ENCODE measurements around the gene PRKCD. TPM values are rescaled to one million over a fixed set of nuclear protein-coding genes. Genes with fewer than 3 reads are reported as not detected.

Gene PRKCD
- 15.3 TPM for total RNA-seq
- long read RNA-seq, transcript PRKCD-201 (19 exons, 2,680 nt): major isoform, 22 of 60 reads
- long read RNA-seq, transcript PRKCD-202 (18 exons, 2,810 nt): minor isoform, 15 of 60 reads
- long read RNA-seq, partial matches to known transcripts: 6 of 60 reads
- long read RNA-seq, other reads (novel, unspliced or antisense): 17 of 60 reads

DNA sequence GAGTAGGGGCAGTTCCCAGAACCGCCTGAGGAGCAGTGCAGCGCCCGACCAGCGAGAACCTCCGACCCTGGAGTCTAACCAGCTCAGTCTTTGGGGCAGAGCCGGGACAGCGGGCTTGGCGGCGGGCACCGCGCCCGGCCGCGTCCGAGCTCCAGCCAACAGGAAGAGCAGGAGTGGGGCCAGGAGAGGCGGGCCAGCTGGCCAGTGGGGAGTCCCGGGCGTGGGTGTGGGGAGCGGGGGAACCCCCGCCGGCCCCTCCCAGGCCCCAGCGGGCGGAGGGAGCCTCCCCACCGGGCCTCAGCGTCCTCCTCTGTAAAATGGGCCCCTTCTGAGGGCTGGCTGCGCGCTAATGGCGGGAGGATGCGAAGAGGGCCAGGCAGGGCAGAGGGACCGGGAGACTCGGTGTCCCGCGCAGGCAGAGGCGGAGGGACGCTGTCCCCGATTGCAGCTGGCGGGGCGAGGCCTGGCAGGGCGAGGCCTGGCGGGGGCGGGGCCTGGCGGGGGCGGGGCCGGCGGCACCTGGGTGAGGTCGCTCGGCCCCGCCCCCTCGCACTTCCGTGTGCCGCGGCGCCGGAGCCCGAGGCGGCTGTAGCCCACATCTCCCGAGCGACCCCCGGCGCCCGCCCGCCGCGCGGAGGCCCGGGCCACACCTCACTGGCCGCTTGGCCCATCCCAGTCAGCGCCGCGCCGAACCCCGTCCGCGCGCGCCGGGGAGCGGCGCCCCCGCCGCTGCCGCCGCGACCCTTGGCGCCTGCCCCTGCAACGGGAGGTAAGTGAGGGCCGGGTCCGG lies at the start of gene PRKCD:
PRKCD (plus strand) TSS at position 550 of the 790 bp plus-strand sequence. CDS start 17,214 bp downstream, outside the sequence.
- ATAC-seq (ENCODE audit: poor library complexity): peak; percentile 92
- DNase-seq: peak; percentile 93
- intact Hi-C loops (cut with DNase I): no loop called here

DNA sequence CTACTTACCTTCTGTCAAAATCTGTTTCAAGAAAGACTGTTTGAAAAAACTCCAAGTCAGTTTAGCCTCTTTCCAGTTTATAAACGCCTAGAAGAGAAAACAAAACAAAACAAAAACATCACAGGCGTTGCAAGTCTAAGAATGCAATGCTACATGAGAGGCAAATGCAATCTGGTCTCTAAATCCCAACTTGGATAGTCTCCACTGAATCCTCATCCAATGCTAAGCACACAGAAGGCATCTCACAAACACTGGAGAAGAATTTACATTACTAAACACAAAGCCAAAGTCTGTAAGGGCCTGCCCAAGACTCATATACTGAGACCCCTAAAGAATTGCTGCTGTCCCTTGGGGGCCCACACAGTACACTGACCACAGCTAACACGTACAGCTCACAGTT lies 49.2 kb upstream of the PRKCD start:
- intact Hi-C loops (cut with DNase I): no loop called here
- ATAC-seq (ENCODE audit: poor library complexity) (no peak), DNase-seq (no peak)

DNA sequence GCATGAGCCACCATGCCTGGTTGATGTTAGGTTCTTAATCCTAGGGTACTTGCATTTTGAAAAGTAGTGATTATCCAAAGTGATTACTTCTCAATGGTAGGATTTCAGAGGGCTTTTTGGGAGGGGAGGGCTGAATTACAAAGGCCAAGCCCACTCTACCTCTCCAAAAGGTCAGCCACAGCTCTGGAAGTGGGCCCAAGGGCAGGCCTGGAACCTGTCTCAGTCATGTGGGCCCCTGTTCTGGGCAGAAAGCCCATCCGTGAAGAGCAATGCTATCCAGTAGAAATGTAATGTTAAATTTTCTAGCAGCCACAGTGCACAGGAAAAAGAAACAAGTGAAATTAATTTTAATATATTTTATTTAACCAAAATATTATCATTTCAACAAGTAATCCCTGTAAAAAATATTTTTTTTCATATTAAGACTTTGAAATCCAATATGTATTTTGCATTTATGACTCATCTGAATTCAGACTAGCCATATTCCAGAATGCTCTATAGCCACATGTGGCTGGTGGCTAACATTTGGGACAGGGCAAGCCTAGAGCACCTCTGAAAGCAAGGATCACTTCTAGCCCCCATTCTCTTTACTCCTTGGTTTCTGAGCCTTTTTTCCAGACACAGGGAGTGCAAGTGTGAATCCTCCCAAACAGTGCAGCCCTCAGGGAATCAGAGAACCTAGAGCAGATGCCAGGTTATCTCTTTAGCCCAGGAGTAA lies 47.6 kb upstream of the PRKCD start:
- peak; percentile 84 for DNase-seq
- intact Hi-C loops (cut with DNase I): loop anchor here (2.0 kb wide), 1 partner anchor 83 kb away; no protein-coding TSS in a partner anchor
- peak; percentile 92 for ATAC-seq (ENCODE audit: poor library complexity)

DNA sequence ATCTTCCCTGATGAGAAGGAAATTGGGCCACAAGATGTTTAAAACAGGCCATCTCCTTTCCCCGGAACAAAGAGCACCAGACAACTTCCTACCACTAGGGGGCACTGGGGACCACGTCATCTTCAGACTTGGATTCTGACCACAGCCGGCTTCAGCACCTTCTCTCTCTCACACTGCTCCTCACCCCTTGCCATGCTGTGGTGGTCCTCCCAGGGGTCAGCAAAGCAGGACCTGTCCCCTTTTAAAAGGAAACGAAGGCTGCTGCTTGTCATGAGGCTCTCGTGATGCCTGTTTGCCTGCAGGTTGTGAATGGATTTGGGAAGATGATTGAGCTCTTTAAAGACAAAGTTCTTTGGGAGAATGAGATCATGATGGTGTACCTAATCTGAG lies 47.0 kb upstream of the PRKCD start:
- intact Hi-C loops (cut with DNase I): loop anchor here (2.0 kb wide), 1 partner anchor 83 kb away; no protein-coding TSS in a partner anchor
- peak; percentile 89 for ATAC-seq (ENCODE audit: poor library complexity)
- DNase-seq: peak; percentile 83

DNA sequence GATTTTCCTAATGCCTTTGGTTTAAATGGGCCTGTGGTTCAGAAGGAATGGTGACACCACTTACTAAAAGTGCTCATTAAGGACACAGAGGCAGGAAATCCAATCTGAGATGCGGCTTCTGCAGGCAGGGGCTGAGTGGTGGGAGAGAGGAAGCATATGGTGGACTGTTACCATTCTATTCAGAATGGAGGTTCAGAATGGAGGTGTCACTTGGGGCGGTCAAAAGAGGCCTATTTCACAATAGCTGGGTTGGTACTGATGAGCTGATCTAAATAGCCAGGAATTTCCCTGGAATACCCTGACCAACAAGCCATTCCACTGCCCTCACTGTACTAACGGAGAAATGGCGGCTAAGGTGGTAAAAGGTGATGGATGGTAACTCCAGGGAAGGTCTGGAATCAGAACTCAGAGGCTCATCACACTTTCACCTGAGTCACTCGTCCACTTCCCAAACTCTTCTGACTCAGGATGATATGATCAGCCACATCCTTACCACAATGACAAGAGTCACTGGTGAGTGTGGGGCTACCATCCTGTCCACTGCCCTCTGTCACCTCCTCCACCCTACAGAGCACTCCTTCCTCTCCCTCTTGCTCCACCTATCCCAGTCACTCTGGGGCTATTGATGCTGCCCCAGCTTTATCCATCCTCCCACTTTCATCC lies 46.5 kb upstream of the PRKCD start:
- intact Hi-C loops (cut with DNase I): loop anchor here (2.0 kb wide), 1 partner anchor 82 kb away; no protein-coding TSS in a partner anchor
- no peak for DNase-seq
- no peak for ATAC-seq (ENCODE audit: poor library complexity)

DNA sequence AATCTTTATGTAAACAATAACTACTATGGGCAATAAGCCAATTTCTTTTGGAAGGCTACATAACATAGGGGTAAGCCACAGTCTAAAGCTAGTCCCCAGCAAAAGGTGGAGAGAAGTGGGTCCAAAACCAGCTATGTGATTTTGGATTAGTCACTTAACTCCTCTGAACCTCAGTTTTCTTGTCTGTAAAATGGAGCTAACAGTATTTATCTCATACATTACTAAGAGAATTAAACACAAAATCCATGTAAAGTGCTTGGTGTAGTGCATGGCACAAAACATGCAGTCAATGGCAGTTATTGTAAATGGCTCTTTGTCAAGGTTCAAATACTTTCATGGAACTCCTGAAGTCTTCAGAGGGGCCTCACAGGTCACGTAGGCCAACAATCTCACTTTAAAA lies 44.1 kb upstream of the PRKCD start:
- DNase-seq (no peak), ATAC-seq (ENCODE audit: poor library complexity) (no peak)
- intact Hi-C loops (cut with DNase I): no loop called here

GRCh38 chr3:53120336-53120735 lies 40.7 kb upstream of the PRKCD start:
- DNase-seq: no peak
- intact Hi-C loops (cut with DNase I): no loop called here
- ATAC-seq (ENCODE audit: poor library complexity): peak; percentile 26

GRCh38 chr3:53122255-53122932 lies 38.6 kb upstream of the PRKCD start:
- DNase-seq (no peak), ATAC-seq (ENCODE audit: poor library complexity) (peak; percentile 77)
- intact Hi-C loops (cut with DNase I): no loop called here

DNA sequence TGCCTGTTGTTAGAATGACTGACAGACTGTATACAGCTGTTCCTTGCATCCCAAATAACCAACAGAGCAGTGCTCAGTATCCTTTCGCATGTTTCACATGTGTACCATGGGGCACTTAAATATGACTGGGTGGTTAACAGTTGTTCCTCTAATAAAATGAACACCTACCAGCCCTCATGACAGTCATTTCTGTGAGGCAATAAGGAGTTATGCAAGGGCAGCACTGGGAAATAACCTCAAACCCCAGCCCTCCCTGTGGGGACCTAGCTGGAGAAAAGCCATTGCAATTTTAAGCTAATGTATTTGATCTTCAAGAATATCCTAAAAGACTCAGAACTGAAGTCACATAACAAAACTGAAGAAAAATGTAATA lies 38.1 kb upstream of the PRKCD start:
- ATAC-seq (ENCODE audit: poor library complexity) (no peak), DNase-seq (no peak)
- intact Hi-C loops (cut with DNase I): no loop called here

- intact Hi-C loops (cut with DNase I): no loop called here
Observed at GRCh38 chr3:53123510-53123909, 37.5 kb upstream of the PRKCD start.

DNA sequence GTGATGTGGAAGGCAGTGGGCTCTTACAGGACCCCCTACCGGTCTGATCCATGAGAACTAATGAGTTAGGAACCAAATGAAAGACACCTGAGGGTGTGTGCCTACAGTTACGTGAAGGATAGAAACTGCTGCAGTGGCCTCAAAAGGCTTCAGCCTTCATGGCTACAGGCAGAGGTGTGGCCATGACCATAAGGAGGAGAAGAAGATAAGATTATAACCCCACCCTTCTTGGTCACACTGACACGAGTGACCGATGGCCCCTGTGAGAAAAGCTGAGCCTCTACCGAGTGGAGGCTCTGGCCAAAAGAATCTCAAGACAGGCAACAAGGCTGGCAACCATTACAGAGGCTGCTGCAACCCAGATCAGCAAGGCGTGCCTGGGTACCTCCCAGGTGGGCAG lies 37.1 kb upstream of the PRKCD start:
- no peak for DNase-seq
- intact Hi-C loops (cut with DNase I): no loop called here
- ATAC-seq (ENCODE audit: poor library complexity): no peak

More at GRCh38 chr3:53123510-53123909, 37.5 kb upstream of the PRKCD start:
- ATAC-seq (ENCODE audit: poor library complexity): no peak
- no peak for DNase-seq

DNA sequence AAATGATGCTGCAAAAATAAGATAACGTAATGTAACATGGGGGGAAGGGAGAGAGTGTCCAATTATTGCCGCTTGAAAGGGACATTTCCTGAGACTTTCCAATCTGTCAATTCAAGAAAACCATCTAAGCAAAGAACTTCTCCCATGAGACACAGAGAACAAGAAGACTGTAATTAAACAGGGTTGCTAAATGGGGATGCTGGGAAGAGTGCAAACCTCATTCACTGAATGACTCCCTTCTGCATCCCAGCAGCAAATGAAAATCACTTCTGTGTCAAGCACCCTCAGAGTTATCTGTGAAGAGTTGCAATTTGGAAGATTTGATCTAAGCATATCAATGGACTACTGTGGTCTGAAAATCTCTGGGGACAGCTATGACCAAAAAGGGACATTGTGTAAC lies 34.4 kb upstream of the PRKCD start:
- intact Hi-C loops (cut with DNase I): no loop called here
- DNase-seq (no peak), ATAC-seq (ENCODE audit: poor library complexity) (no peak)

GRCh38 chr3:53129344-53129743 lies 31.7 kb upstream of the PRKCD start:
- ATAC-seq (ENCODE audit: poor library complexity) (no peak), DNase-seq (no peak)
- intact Hi-C loops (cut with DNase I): no loop called here

DNA sequence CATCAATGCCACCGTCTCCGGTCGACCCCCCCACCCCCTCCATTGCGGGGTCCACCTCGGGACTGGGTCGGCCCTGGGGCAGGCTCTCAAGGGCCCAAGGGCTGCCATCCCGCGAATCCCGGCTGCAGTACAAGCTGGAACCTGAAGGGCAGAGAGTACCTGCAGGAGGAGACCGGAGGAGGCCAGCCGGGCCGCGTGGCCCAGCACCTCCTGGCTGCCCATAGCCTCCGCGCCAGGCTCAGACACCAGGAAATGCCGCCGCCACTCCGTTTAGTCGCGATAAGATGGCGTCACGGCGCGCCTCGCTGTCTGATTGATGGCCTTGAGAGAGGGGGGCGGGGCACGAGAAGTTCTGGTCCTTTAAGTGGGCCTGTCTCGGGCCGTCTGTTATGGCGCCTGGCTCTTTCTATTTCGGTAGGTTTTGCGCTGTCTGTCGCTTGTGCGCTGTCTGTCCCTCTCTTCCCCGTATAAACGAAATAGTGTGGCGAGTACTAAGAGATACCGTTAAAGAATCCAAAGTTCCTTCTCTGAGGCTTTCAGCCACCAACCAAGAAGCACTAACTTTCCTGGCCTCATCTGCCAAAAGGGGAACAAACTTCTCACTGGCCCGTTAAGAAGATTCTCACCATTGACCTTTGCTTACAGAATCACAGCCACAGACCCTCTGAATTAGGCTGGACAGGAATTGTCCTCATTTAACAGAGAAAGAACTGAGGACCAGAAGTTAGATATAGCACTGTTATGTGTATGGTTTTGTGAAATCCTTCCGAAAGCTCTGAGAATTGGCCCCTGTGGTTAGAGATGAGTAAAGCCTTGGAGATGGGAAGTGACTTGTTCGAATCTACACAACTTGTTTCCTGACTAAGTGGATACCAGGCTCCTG lies 30.6 kb upstream of the PRKCD start, which contains the start of gene RFT1:
RFT1 (minus strand) TSS at position 257 of the 883 bp plus-strand sequence; CDS start at position 222, 35 bp downstream.
- peak; percentile 97 for ATAC-seq (ENCODE audit: poor library complexity)
- intact Hi-C loops (cut with DNase I): loop anchor here (5.0 kb wide), 1 partner anchor 67 kb away; no protein-coding TSS in a partner anchor
- peak; percentile 100 for DNase-seq

- ATAC-seq (ENCODE audit: poor library complexity) (no peak), DNase-seq (no peak)
- intact Hi-C loops (cut with DNase I): loop anchor here (5.0 kb wide), 1 partner anchor 66 kb away; no protein-coding TSS in a partner anchor
Observed at GRCh38 chr3:53131096-53131495, 29.9 kb upstream of the PRKCD start.

- ATAC-seq (ENCODE audit: poor library complexity): no peak
- intact Hi-C loops (cut with DNase I): loop anchor here (5.0 kb wide), 1 partner anchor 65 kb away; no protein-coding TSS in a partner anchor
- no peak for DNase-seq
Observed at GRCh38 chr3:53132347-53132746, 28.7 kb upstream of the PRKCD start.

DNA sequence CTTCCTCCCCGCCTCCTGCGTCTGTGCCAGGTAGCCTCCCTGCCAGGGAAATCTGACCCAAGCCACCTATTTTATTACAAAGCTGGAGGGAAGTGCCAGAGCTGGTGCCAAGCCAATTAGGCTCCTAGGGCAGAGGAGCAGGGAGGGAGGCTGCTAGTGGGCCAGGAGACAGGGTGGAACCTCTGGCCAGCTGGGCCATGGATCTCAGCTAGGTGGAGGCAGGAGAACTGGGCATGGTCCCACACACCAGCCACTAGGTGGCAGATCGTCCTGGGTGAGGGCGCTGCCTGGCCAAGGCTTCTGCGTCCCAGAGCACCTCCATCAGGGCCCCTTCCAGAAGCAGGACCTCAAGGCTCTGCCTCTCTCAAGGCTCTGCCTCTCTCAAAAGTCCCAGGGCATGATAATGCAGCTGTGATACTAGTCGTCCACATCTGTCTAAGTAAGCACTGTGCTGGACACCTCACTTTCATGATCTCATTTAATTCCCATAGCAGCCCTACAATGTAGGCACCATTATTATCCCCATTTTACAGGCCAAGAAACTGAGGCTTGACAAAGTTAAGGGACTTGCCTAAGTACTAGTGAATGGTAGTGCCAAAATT lies 26.3 kb upstream of the PRKCD start:
- peak; percentile 83 for DNase-seq
- intact Hi-C loops (cut with DNase I): loop anchor here (5.0 kb wide), 1 partner anchor 63 kb away; no protein-coding TSS in a partner anchor
- ATAC-seq (ENCODE audit: poor library complexity): peak; percentile 78

Data from Right ventricle myocardium superior (tissue), 1 donor.